ENCODE data around the gene FSD1.

DNA sequence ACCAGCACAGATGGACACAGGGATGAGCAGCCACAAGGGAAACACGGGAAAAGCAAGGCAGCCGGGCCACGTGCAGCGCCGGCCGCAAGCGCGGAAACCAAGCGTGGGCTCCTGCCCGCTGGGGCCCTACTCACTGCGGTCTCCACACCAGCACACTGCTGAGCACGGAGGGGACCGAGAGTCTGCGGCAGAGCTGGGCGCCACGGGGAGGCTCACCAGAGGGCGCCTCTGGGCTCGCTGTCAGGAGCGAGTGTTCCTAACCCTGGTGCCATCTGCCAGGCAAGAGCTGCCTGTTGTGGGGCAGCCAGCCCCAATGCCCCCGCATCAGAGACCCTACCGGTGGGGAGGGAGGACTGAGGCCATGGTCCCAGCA, 65.5 kb downstream of the FSD1 start:
- TF ChIP-seq, protein P1, sequence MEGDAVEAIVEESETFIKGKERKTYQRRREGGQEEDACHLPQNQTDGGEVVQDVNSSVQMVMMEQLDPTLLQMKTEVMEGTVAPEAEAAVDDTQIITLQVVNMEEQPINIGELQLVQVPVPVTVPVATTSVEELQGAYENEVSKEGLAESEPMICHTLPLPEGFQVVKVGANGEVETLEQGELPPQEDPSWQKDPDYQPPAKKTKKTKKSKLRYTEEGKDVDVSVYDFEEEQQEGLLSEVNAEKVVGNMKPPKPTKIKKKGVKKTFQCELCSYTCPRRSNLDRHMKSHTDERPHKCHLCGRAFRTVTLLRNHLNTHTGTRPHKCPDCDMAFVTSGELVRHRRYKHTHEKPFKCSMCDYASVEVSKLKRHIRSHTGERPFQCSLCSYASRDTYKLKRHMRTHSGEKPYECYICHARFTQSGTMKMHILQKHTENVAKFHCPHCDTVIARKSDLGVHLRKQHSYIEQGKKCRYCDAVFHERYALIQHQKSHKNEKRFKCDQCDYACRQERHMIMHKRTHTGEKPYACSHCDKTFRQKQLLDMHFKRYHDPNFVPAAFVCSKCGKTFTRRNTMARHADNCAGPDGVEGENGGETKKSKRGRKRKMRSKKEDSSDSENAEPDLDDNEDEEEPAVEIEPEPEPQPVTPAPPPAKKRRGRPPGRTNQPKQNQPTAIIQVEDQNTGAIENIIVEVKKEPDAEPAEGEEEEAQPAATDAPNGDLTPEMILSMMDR (IDR thresholded peaks at IDR 0.05 in 4 of 5, conservative IDR thresholded peaks at IDR 0.05 in 1 of 5) = peak; percentile 31 to 65 (median 61)
- no peak for TF ChIP-seq POLR2A (IDR thresholded peaks at IDR 0.05)
